ENCODE data around the gene GPR17.
A peak's percentile ranks its signal among the peaks of the same experiment; 100 is the strongest.

Gene GPR17

DNA sequence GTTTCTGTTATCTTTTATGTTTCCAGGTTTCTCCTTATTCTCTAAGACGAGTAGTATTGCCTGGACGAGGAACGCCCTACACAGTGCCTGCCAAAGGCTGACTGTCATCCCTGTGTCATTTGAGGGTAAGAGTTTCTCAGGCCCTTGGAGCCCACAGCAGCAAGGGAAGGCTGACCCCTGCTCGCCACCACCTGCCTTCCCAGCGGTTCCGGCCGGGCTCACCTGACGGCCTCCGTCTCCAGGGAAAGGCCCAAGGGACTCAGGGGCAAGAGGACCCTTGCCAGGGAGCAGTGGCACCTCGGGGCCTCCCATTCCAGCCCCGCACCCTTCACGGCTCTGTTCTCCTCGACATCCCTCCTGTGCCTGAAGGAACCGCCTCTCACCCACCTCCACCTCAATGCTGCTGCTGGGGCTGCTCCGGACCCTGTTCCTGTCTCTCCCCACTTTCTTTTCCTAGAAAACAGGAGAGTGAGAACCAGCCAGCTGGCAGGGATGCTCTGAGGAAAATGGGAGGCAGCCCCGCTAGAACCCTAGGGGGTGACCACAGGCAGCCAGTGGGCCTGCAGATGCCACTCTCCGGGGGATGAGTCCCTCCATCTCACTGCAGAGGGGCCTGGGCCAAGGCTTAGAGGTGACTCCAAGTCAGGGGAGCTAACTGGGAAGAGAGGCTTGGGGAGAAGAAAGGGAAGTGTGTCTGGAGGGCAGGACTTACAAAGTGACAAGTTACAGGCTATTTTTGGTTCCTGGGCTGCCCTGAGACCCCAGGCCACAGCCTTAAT lies 27.5 kb downstream of the GPR17 start:
- in situ Hi-C loops (cut with HindIII; ENCODE audit: low sequenced_read_pairs): no loop called here
- no peak for DNase-seq (ENCODE audit: low read depth, low spot score)
- no peak overlapping the region for H3K4me3 ChIP-seq (ENCODE audit: low read depth, low read length)
- TF ChIP-seq, protein P1, sequence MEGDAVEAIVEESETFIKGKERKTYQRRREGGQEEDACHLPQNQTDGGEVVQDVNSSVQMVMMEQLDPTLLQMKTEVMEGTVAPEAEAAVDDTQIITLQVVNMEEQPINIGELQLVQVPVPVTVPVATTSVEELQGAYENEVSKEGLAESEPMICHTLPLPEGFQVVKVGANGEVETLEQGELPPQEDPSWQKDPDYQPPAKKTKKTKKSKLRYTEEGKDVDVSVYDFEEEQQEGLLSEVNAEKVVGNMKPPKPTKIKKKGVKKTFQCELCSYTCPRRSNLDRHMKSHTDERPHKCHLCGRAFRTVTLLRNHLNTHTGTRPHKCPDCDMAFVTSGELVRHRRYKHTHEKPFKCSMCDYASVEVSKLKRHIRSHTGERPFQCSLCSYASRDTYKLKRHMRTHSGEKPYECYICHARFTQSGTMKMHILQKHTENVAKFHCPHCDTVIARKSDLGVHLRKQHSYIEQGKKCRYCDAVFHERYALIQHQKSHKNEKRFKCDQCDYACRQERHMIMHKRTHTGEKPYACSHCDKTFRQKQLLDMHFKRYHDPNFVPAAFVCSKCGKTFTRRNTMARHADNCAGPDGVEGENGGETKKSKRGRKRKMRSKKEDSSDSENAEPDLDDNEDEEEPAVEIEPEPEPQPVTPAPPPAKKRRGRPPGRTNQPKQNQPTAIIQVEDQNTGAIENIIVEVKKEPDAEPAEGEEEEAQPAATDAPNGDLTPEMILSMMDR (IDR thresholded peaks at IDR 0.05; ENCODE audit: low read depth, low read length): no peak

DNA sequence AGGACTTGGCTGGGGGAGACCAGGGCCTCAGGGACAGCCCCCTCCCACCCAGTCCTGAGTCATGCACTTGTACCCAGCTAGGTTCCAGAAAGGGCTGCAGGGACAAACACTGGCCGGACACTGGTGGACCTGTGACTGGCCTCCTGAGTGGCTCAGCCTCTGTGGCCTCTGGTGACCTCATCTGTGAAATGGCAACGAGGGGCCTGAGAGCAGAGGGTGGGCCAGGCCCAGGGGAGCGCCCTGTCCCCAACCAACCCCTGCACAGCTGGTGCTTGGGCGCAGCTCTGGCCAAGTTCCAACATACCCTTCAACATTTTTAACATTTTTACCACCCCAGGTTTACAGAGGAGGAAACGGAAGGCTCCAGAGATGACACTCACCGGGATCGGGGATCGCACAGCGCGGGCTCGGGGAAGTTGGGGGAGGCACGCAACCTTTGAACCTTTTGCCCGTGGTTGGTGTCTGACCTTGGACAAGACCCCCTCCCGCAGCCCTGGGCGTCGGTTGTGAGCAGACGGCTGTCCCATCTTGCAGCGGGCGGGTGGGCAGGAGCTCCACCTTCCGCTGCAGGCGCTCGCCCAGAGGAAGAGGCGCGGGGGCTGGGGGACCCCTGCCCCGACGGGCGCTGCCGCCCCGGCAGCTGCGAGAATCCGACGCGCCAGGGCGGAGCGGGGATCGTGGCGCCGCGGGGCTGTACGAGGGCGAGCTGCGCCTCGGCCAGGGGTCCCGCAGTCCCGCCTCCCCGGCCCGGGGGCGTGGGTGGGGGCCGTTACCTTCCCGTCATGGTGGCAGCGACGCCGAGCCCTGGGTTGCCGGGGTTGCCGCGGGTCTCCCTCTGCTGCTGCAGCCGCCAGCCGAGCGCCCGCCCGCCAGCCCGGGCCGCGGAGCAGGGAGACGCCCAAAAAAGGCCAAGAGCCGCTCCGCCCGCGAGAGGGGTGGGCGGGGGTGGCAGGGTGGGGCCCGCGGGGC lies 28.6 kb downstream of the GPR17 start:
- in situ Hi-C loops (cut with HindIII; ENCODE audit: low sequenced_read_pairs): no loop called here
- TF ChIP-seq, protein P1 (IDR thresholded peaks at IDR 0.05; ENCODE audit: low read depth, low read length): no peak
- no peak for DNase-seq (ENCODE audit: low read depth, low spot score)
- H3K4me3 ChIP-seq (ENCODE audit: low read depth, low read length): peak overlapping the region; percentile 26

DNA sequence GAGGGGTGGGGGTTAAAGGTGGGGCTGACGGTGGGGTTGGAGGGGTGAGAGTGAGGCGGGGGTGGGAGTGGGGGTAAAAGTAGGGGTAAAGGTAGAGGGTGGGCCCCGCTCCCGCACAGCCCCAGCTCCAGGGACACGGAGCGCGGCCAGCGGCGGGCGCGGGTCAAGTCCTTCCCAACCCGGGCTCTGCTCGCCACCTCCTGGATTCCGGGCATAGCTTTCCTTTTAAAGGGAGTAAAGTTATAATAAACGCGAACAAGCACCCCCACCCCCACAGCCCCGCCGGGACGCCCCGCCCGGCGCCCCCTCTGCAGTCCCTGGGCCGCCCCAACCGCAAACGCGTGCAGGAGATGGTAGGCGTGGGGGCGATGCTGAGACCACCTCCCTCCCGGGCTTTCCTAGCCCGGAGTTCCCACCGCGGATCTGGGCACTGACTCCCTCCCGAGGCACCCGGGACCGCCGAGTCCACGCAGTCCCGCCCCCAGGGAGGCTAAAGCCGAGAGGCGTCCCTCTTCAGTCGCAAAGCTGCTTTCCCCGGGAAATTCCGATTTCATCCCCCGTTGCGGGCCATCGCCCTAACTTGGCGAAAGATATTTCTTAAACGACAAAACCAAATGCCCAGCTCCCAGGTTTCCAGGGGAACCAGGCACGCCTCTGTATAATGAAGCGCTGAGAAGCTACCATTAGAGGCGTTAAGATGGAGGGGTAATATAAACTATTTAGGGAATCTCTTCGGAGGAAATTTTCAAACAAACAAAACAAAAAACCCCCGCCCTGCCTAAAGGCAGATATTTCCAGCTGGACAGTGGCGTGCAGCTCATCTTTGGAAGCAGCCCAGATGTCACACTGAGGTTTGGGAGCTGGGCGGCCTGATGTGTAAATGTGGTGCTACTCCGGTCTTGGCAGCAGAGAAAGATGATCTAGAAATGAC lies 29.6 kb downstream of the GPR17 start, which contains the start of gene LIMS2:
Gene LIMS2, minus strand, starts transcription at position 200 of the 931 bp plus-strand sequence. CDS start 506 bp downstream, outside the sequence.
- DNase-seq (ENCODE audit: low read depth, low spot score): no peak
- peak within 1 kb of the TSS; percentile 46 for H3K4me3 ChIP-seq (ENCODE audit: low read depth, low read length)
- TF ChIP-seq, protein P1 (IDR thresholded peaks at IDR 0.05; ENCODE audit: low read depth, low read length): no peak
- in situ Hi-C loops (cut with HindIII; ENCODE audit: low sequenced_read_pairs): no loop called here

DNA sequence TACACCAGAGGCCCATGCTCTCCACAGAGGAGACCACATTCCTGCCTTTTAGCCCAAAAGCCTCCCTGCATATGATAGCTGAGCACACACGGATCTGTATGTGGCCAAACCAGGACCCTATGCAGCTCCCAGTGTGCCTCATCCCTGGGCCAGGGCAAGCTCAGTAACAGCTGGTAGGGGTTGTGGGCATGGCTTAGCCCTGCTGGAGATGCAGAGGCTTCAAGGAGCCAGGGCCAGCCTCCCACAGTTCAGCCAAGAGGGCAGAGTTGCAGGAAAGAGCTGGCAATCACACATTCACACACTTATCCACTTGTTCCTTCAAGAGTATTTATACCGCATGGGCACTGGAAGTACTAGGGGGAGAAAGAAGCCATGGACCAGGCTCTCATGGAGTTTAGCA lies 31.0 kb downstream of the GPR17 start:
- TF ChIP-seq, protein P1 (IDR thresholded peaks at IDR 0.05; ENCODE audit: low read depth, low read length): no peak
- no peak for DNase-seq (ENCODE audit: low read depth, low spot score)
- no peak overlapping the region for H3K4me3 ChIP-seq (ENCODE audit: low read depth, low read length)
- in situ Hi-C loops (cut with HindIII; ENCODE audit: low sequenced_read_pairs): no loop called here

DNA sequence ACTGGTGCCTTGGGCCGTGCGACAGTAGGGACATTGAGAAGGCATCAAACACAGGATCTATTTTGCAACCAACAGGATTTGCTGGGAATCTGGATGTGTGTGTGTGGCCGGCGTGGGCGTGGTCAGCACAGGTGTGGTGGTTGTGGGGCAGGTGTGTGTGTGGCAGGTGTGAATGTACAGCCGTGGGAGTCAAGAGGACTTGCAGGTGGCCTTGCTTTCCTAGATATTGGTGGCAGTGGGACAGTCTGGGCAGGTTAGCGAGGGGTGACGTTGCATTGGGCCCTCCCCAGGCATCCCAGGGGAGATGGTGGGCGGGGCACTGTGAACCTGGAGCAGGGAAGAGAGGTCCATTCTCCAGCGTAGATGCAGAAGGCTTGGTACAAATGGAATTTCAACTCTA lies 32.6 kb downstream of the GPR17 start:
- in situ Hi-C loops (cut with HindIII; ENCODE audit: low sequenced_read_pairs): no loop called here
- H3K4me3 ChIP-seq (ENCODE audit: low read depth, low read length): no peak overlapping the region
- no peak for DNase-seq (ENCODE audit: low read depth, low spot score)
- TF ChIP-seq, protein P1 (IDR thresholded peaks at IDR 0.05; ENCODE audit: low read depth, low read length): no peak

DNA sequence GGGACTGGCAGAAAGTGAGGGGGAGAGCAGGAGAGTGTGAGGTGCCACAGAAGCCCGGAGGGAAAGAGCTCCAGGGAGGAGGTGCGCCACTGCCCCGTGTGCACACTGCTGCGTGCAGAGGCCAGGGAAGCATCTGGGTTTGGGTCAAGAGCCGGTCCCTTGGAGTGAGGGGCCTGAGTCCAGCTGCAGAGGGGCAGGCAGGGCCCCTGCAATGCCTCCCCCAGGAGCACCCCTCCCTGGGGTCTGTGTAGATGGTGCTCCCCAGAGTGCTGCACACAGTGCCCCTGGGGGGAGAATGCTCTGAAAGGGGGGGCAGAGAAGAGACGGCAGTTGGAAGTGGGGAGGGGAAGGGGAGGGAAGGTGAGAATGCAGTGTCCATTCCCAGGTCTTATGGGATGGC lies 33.0 kb downstream of the GPR17 start:
- in situ Hi-C loops (cut with HindIII; ENCODE audit: low sequenced_read_pairs): no loop called here
- TF ChIP-seq, protein P1 (IDR thresholded peaks at IDR 0.05; ENCODE audit: low read depth, low read length): no peak
- no peak for DNase-seq (ENCODE audit: low read depth, low spot score)
- no peak overlapping the region for H3K4me3 ChIP-seq (ENCODE audit: low read depth, low read length)

Data from astrocyte of the spinal cord (primary cell).